Activated CD8-positive, alpha-beta memory T cell treated with anti-CD3 and anti-CD28 coated beads, Interleukin-2, amount 10 ng/mL, durations not matched to agents 7 days and 5 days (primary cell): Measurements from ENCODE around the gene ALOXE3. TPM values are rescaled to one million over a fixed set of nuclear protein-coding genes. Genes with fewer than 3 reads are reported as not detected.

ENCODE experiments used
- ATAC-seq: fragments of 150-1000 bp; cut with Tn5 transposase; one replicate; pipeline ENCODE4 v1.10.0; 2021; ENCODE audit warnings: moderate library complexity
- CTCF ChIA-PET: fragments of 350-600 bp; sonication (Branson Sonifier 250); formaldehyde crosslinking; loops from one replicate; lab custom pipeline; 2021; ENCODE audit warnings: antibody characterized with exemption; lab: Charles Lee
- DNase-seq: peaks from one replicate; pipeline ENCODE4 v3.0.0-alpha.2; 2020
- H3K27ac Mint-ChIP-seq: one replicate; pipeline ENCODE4 v1.8.0; 2021; ENCODE audit warnings: mild to moderate bottlenecking, mixed read lengths
- H3K27me3 Mint-ChIP-seq: one replicate; pipeline ENCODE4 v1.8.0; 2021; ENCODE audit warnings: mixed read lengths
- H3K36me3 Mint-ChIP-seq: one replicate; pipeline ENCODE4 v1.8.0; 2021; ENCODE audit warnings: mild to moderate bottlenecking, mixed read lengths
- H3K4me1 Mint-ChIP-seq: one replicate; pipeline ENCODE4 v1.8.0; 2021; ENCODE audit warnings: mixed read lengths
- H3K4me3 Mint-ChIP-seq: one replicate; pipeline ENCODE4 v1.8.0; 2021; ENCODE audit warnings: mild to moderate bottlenecking, moderate library complexity, mixed read lengths
- H3K9me3 Mint-ChIP-seq: one replicate; pipeline ENCODE4 v1.8.0; 2022; ENCODE audit warnings: low read depth, mixed read lengths
- total RNA-seq, 2 experiments: library from RNA; stranded (reverse); gene quantifications; one replicate each; pipeline ENCODE4 v1.2.3, GENCODE V29; 2021

ALOXE3 gene
- total RNA-seq: not detected

GRCh38 chr17:8117980-8118768 is at the start of gene ALOXE3:
TSS of gene ALOXE3 (minus strand) at chr17:8118514. CDS start at chr17:8117990, 524 bp downstream.
- CTCF ChIA-PET: interaction anchor here (0.9 to 6.9 kb wide), 23 partner anchors 9 to 317 kb away, joined by 3 to 96 read pairs (median 6); partner anchors contain the start of genes BORCS6, NAA38 and NDEL1
- no peaks in the 10 kb centered on the region for H3K36me3 Mint-ChIP-seq
- no peaks in the 10 kb centered on the region for H3K9me3 Mint-ChIP-seq
- peaks cover 55% of the 10 kb centered on the region for H3K27me3 Mint-ChIP-seq
- H3K4me3 Mint-ChIP-seq: peak within 1 kb of the TSS; percentile 95
- ATAC-seq (no peak), DNase-seq (peak; percentile 44)
- H3K27ac Mint-ChIP-seq: peak within 1 kb of the TSS; percentile 88
- H3K4me1 Mint-ChIP-seq: peaks cover 40% of the 10 kb centered on the region

DNA sequence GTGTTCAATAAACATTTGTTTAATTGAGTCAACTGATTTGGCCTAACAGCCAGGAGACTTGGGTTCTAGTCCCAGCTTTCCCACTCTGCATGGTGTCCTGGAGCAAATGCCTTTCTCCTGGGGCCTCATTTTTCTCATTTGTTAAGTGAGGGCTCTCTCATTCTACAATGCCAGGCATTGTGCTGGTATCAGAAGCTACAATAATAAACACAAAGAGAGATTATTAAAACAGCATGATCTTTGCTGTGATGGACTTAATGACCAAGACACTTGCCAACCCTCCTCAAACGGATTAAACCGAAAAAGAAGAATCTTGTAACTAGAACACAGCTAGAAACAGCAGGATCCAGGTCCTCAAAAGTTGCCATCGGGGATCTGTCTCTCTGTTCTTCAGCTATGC is 49.2 kb upstream of the ALOXE3 start:
- Mint-ChIP-seq H3K27ac (no peak overlapping the region), H3K4me1 (peaks cover 26% of the 10 kb centered on the region), H3K4me3 (no peak overlapping the region), H3K9me3 (no peaks in the 10 kb centered on the region), H3K27me3 (no peaks in the 10 kb centered on the region), H3K36me3 (no peaks in the 10 kb centered on the region)
- DNase-seq: no peak
- ATAC-seq: no peak
- CTCF ChIA-PET: interaction anchor here (0.8 to 1.6 kb wide), 4 partner anchors 9 to 11 kb away, joined by 3 to 5 read pairs (median 4); partner anchors contain the start of gene TMEM107

DNA sequence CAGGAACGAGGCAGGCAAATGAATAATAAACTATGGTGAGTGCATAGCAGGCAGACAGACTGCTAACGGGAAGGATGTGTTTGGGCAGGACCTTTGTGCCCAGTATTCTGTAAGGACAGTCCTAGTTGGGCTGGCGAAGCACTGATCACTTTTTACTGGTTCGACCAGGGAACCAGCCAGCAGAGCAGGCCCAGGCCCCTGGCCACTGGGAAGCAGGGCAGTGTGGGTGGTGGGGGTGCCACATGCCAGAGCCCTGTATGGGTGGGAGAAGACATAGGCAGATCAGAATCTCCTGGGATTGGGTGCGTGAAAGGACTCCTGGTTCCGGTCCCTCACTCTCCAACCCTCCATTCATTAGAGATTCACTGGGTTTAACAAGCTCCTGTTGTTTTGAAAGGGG is 48.4 kb upstream of the ALOXE3 start:
- H3K36me3 Mint-ChIP-seq: peaks cover 2% of the 10 kb centered on the region
- no peak for ATAC-seq
- H3K4me3 Mint-ChIP-seq: no peak overlapping the region
- H3K4me1 Mint-ChIP-seq: peaks cover 26% of the 10 kb centered on the region
- no peak overlapping the region for H3K27ac Mint-ChIP-seq
- H3K9me3 Mint-ChIP-seq: no peaks in the 10 kb centered on the region
- DNase-seq: no peak
- H3K27me3 Mint-ChIP-seq: no peaks in the 10 kb centered on the region
- CTCF ChIA-PET: interaction anchor here (1.0 to 1.6 kb wide), 2 partner anchors 8 to 10 kb away, joined by 3 to 5 read pairs; no protein-coding TSS in a partner anchor

DNA sequence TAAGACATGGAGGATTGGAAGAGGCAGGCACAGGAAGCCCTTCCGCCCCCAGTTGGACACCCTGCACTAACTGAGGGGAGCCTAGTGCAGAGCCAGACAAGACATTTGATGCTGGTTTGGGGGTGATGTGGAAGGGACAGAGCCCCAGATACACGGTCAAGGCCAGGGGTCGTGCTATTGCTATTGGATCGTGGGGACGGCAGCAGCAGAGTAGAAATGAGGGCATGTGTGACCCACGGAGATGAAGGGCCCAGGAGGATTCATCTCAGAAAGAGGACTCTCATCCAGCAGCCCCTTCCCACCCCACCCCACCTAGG is 46.5 kb upstream of the ALOXE3 start:
- H3K9me3 Mint-ChIP-seq: no peaks in the 10 kb centered on the region
- DNase-seq (peak; percentile 63), ATAC-seq (peak; percentile 13)
- H3K4me1 Mint-ChIP-seq: peaks cover 43% of the 10 kb centered on the region
- H3K27me3 Mint-ChIP-seq: no peaks in the 10 kb centered on the region
- CTCF ChIA-PET: interaction anchor here (0.7 to 3.0 kb wide), 9 partner anchors 9 to 73 kb away, joined by 3 to 17 read pairs (median 4); partner anchors contain the start of gene PER1
- H3K27ac Mint-ChIP-seq: peak overlapping the region; percentile 99
- H3K4me3 Mint-ChIP-seq: peak overlapping the region; percentile 79
- peaks cover 19% of the 10 kb centered on the region for H3K36me3 Mint-ChIP-seq

GRCh38 chr17:8163978-8164814 is 45.9 kb upstream of the ALOXE3 start:
- CTCF ChIA-PET: interaction anchor here (0.7 to 3.0 kb wide), 12 partner anchors 9 to 104 kb away, joined by 3 to 17 read pairs (median 3); partner anchors contain the start of gene PER1
- Mint-ChIP-seq H3K4me3 (peak overlapping the region; percentile 79), H3K27me3 (no peaks in the 10 kb centered on the region), H3K27ac (peak overlapping the region; percentile 99), H3K4me1 (peaks cover 49% of the 10 kb centered on the region), H3K36me3 (peaks cover 19% of the 10 kb centered on the region), H3K9me3 (no peaks in the 10 kb centered on the region)
- peak; percentile 59 for ATAC-seq
- peak; percentile 91 for DNase-seq

GRCh38 chr17:8162997-8163977 is 45.0 kb upstream of the ALOXE3 start:
- Mint-ChIP-seq H3K4me3 (peak overlapping the region; percentile 85), H3K36me3 (peaks cover 19% of the 10 kb centered on the region), H3K27ac (peak overlapping the region; percentile 99), H3K27me3 (no peaks in the 10 kb centered on the region), H3K9me3 (no peaks in the 10 kb centered on the region), H3K4me1 (peaks cover 56% of the 10 kb centered on the region)
- ATAC-seq: peak; percentile 18
- peak; percentile 58 for DNase-seq
- CTCF ChIA-PET: interaction anchor here (0.5 to 7.9 kb wide), 11 partner anchors 10 to 103 kb away, joined by 3 to 92 read pairs (median 4); partner anchors contain the start of gene PER1

DNA sequence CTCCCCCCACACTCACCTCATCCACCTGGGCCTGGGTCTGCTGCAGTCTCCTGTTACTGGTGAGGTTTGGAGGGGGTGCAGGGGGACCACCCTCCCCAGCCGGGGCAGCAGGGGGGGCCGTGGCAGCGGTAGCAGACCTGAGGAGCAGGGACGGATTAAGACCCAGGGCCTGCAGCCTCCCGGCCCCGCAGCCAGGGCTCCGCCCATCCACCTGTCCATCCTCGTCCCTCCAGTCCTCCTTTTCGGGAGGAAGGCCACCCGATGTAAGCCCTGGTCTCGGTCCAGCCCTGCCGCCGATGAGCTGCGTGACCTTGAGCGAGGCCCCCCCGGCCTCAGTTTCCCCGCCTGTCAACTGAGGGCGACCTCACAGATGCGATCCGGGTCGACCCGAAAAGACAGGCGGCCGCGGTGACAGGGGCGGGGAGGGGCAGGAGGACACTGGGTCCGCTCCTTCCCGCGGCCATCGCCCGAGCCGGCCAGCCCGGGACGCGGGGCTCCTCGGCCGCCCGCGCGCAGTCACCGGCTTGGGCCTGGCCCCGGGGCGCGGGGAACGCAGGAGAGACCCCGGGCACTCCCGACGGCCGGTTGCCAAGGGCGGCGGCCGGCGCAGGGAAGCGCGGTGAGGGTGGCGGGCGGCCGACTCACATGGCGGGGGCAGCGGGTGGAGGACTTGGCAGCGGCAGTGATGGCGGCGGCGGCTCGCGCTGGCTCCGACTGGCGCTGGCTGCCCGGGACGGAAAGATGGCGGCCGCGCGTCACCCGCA is 44.1 kb upstream of the ALOXE3 start, which contains the start of gene VAMP2:
Gene VAMP2 (minus strand): TSS at position 716 of the 764 bp plus-strand sequence. CDS start 69 bp downstream, at position 647.
- H3K36me3 Mint-ChIP-seq: peaks cover 19% of the 10 kb centered on the region
- CTCF ChIA-PET: interaction anchor here (0.5 to 7.9 kb wide), 5 partner anchors 10 to 48 kb away, joined by 4 to 92 read pairs (median 5); partner anchors contain the start of genes AURKB and PER1
- peak within 1 kb of the TSS; percentile 85 for H3K4me3 Mint-ChIP-seq
- H3K4me1 Mint-ChIP-seq: peaks cover 57% of the 10 kb centered on the region
- ATAC-seq: peak; percentile 61
- peak; percentile 90 for DNase-seq
- no peaks in the 10 kb centered on the region for H3K9me3 Mint-ChIP-seq
- H3K27ac Mint-ChIP-seq: peak within 1 kb of the TSS; percentile 99
- H3K27me3 Mint-ChIP-seq: no peaks in the 10 kb centered on the region

DNA sequence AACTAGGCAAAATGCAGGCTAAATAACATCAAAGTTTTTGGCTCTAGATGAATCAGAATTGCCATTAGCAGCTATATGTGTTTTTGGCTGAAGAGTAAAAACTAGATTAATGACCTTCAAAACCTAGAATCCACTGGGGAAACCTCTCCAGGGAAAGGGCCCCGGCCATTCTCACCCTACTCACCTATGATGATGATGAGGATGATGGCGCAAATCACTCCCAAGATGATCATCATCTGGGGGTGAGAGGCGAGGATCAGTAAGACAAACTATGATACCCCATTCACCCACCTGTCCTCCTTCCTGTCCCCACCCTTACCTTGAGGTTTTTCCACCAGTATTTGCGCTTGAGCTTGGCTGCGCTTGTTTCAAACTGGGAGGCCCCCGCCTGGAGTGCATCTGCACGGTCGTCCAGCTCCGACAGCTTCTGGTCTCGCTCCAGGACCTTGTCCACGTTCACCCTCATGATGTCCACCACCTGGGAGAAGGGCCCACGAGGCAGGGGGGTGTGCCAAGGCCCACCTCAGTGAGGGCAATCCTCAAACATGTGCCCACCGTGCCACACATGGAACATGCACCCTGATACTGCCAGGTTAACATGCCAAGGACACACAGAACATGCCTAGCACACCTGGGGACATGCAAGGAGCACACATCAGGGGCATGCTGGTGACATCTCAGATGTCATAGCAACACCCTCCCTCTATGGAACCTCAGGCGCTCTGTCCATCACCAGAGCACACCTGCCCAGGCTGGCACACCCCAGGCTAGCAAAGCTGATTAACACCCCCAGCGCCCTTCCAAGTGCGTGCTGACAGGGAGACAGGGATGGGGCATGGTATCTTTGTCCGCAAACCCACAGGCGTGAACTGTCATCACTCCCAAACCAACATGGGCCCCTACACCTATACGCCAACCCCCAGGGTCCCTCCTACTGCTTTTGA is 43.2 kb upstream of the ALOXE3 start:
- peaks cover 19% of the 10 kb centered on the region for H3K36me3 Mint-ChIP-seq
- ATAC-seq (no peak), DNase-seq (no peak)
- no peaks in the 10 kb centered on the region for H3K9me3 Mint-ChIP-seq
- H3K27me3 Mint-ChIP-seq: no peaks in the 10 kb centered on the region
- peak overlapping the region; percentile 85 for H3K4me3 Mint-ChIP-seq
- H3K4me1 Mint-ChIP-seq: peaks cover 57% of the 10 kb centered on the region
- peak overlapping the region; percentile 91 for H3K27ac Mint-ChIP-seq
- CTCF ChIA-PET: interaction anchor here (0.9 to 7.9 kb wide), 11 partner anchors 11 to 101 kb away, joined by 3 to 92 read pairs (median 4); partner anchors contain the start of genes ALOXE3, AURKB and CTC1

DNA sequence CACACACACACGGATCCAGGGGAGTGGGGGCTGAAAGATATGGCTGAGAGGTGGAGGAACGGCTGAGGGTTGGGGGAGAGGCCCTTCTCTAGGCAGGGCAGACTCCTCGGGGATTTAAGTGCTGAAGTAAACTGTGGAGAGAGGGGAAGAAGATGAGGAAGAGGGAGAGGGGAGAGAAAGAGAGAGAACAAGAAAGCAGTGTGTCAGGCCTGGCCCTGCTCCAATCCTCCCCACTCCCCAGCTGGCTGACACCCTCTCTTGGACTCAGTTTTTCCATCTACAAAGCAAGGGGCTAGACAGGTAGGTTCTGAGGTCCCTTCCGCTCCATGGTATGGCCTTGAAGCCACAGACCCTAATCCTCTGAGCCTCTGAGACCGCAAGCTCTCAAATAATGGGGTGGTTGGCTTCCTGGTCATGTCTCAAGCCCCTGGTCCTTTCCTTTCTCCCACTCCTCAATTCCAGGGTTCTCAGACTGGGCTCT is 42.5 kb upstream of the ALOXE3 start:
- H3K4me1 Mint-ChIP-seq: peaks cover 57% of the 10 kb centered on the region
- CTCF ChIA-PET: interaction anchor here (0.9 to 7.9 kb wide), 10 partner anchors 12 to 100 kb away, joined by 3 to 92 read pairs (median 4); partner anchors contain the start of genes ALOXE3, AURKB and CTC1
- no peak for ATAC-seq
- peak overlapping the region; percentile 91 for H3K27ac Mint-ChIP-seq
- peak overlapping the region; percentile 85 for H3K4me3 Mint-ChIP-seq
- H3K27me3 Mint-ChIP-seq: no peaks in the 10 kb centered on the region
- DNase-seq: no peak
- H3K9me3 Mint-ChIP-seq: no peaks in the 10 kb centered on the region
- H3K36me3 Mint-ChIP-seq: peaks cover 19% of the 10 kb centered on the region

GRCh38 chr17:8160224-8160577 is 41.9 kb upstream of the ALOXE3 start:
- H3K9me3 Mint-ChIP-seq: no peaks in the 10 kb centered on the region
- peaks cover 56% of the 10 kb centered on the region for H3K4me1 Mint-ChIP-seq
- DNase-seq: no peak
- ATAC-seq: no peak
- peak overlapping the region; percentile 78 for H3K27ac Mint-ChIP-seq
- peaks cover 19% of the 10 kb centered on the region for H3K36me3 Mint-ChIP-seq
- H3K27me3 Mint-ChIP-seq: no peaks in the 10 kb centered on the region
- peak overlapping the region; percentile 7 for H3K4me3 Mint-ChIP-seq
- CTCF ChIA-PET: interaction anchor here (1.1 to 7.9 kb wide), 7 partner anchors 9 to 41 kb away, joined by 3 to 92 read pairs (median 5); partner anchors contain the start of gene ALOXE3
